ENCODE data around the gene HOXB9.

DNA sequence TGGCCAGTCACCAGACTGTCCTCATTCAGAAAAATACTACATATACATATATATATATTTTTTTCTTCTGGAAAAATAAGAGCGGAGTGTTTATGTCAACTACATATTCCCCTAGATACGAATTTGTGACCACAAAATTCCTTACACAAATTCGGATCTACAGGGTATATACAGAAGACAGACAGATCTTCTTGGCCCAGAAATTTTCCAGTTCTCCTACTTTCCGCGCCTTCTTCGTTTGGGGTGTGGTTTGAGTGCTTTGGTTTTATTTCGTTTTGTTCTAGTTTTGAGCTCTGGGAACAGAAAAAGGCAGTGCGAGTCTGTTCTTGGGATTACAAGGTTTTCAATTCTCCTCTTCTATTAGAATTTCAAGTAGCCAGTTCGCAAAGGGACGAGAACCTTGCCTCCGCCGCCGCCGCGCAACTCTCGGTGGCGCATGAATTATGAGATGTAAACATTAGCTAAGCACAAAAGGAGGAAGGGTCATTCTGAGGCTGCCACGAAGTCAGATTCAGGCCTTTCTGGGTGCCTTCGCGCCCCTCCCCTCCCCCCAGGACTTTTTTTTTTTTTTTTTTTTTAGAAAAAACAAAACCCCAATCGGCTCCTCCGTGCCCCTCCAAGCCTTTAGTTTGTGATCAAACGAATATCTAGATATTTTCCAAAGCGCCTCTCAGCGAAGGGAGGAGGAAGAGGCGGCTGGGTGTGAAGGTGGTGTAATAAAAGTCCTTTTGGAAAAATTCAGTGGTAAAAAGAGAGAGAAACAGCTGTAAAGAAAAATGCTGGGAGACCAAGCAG, 46.2 kb downstream of the HOXB9 start:
- TF ChIP-seq, protein P1, sequence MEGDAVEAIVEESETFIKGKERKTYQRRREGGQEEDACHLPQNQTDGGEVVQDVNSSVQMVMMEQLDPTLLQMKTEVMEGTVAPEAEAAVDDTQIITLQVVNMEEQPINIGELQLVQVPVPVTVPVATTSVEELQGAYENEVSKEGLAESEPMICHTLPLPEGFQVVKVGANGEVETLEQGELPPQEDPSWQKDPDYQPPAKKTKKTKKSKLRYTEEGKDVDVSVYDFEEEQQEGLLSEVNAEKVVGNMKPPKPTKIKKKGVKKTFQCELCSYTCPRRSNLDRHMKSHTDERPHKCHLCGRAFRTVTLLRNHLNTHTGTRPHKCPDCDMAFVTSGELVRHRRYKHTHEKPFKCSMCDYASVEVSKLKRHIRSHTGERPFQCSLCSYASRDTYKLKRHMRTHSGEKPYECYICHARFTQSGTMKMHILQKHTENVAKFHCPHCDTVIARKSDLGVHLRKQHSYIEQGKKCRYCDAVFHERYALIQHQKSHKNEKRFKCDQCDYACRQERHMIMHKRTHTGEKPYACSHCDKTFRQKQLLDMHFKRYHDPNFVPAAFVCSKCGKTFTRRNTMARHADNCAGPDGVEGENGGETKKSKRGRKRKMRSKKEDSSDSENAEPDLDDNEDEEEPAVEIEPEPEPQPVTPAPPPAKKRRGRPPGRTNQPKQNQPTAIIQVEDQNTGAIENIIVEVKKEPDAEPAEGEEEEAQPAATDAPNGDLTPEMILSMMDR (IDR thresholded peaks at IDR 0.05): no peak
- TF ChIP-seq POLR2A (IDR thresholded peaks at IDR 0.05): no peak
